Activated T-cell treated with anti-CD3 and anti-CD28 coated beads, Interleukin-2, amount 50 U/mL, for 72 hours (primary cell): ENCODE data around the gene EFL1. TPM values are rescaled to one million over a fixed set of nuclear protein-coding genes. Genes with fewer than 3 reads are reported as not detected.
"Not testable (repeated sequence)": the region's sequence is repeated elsewhere in the genome, so short reads cannot be mapped to it uniquely, and the experiment has no call there.

Source experiments
- ATAC-seq, 2 donors: fragments of 150-1000 bp; cut with Tn5 transposase; replicated peaks in 1 of 2; 2 replicates each; pipeline ENCODE4 v1.10.0; 2021; ENCODE audit warnings: moderate library complexity in 2 of 2, mild to moderate bottlenecking in 1 of 2
- DNase-seq, 2 donors: peaks; one replicate each; pipeline ENCODE4 v3.0.0; 2021 to 2022; ENCODE audit warnings: mixed read lengths in 1 of 2
- H3K27ac Mint-ChIP-seq: one replicate; pipeline ENCODE4 v1.8.0; 2022; ENCODE audit warnings: mild to moderate bottlenecking, moderate library complexity, mixed read lengths
- H3K27me3 Mint-ChIP-seq: one replicate; pipeline ENCODE4 v1.8.0; 2022; ENCODE audit warnings: low read depth, mixed read lengths
- H3K36me3 Mint-ChIP-seq, 2 donors: one replicate each; pipeline ENCODE4 v1.8.0; 2022; ENCODE audit warnings: mixed read lengths in 2 of 2, mild to moderate bottlenecking in 1 of 2; ENCODE audit not compliant: insufficient read depth in 2 of 2
- H3K4me1 Mint-ChIP-seq: one replicate; pipeline ENCODE4 v1.8.0; 2022; ENCODE audit warnings: low read depth, mixed read lengths
- H3K4me3 Mint-ChIP-seq, 2 donors: one replicate each; pipeline ENCODE4 v1.8.0; 2022; ENCODE audit warnings: mild to moderate bottlenecking in 2 of 2, mixed read lengths in 2 of 2, moderate library complexity in 2 of 2
- H3K9me3 Mint-ChIP-seq, 2 donors: one replicate each; pipeline ENCODE4 v1.8.0; 2022; ENCODE audit warnings: mixed read lengths in 2 of 2
- total RNA-seq, 2 donors: library from RNA; stranded (reverse); gene quantifications; one replicate each; pipeline ENCODE4 v1.2.3, GENCODE V29; 2022

The EFL1 gene
- total RNA-seq, 2 donors from 2014 or later = 26.7 to 26.9 TPM

DNA sequence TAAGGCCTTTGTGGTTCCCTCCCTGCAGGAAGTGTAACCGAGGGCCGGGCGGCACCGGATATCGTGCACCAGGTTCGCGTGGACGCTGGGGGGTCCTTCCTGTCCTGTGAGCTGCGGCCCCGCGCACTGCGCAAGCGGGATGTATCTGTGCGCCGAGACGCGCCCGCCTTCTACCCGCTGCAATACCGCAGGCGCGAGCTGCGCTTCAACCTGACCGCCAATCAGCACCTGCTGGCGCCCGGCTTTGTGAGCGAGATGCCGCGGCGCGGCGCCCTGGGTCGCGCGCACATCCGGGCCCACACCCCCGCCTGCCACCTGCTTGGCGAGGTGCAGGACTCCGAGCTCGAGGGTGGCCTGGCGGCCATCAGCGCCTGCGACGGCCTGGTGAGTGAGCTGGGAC is 36.0 kb upstream of the EFL1 start:
- peak; percentile 89 to 91 for ATAC-seq

GRCh38 chr15:82298032-82298431 is 35.5 kb upstream of the EFL1 start:
- Mint-ChIP-seq H3K4me1 (no peaks in the 10 kb centered on the region), H3K27ac (no peak overlapping the region), H3K4me3 (peak overlapping the region; percentile 33 to 58), H3K36me3 (no peaks in the 10 kb centered on the region), H3K9me3 (no peaks in the 10 kb centered on the region), H3K27me3 (no peaks in the 10 kb centered on the region)
- ATAC-seq (no peak), DNase-seq (no peak)

More for the DNA sequence above, 36.0 kb upstream of the EFL1 start:
- no peaks in the 10 kb centered on the region for H3K9me3 Mint-ChIP-seq
- peak; percentile 57 to 71 for DNase-seq
- peak overlapping the region in 1 of 2 donors; percentile 58 for H3K4me3 Mint-ChIP-seq
- H3K27me3 Mint-ChIP-seq = no peaks in the 10 kb centered on the region
- no peaks in the 10 kb centered on the region for H3K4me1 Mint-ChIP-seq
- H3K27ac Mint-ChIP-seq = no peak overlapping the region
- H3K36me3 Mint-ChIP-seq = no peaks in the 10 kb centered on the region

DNA sequence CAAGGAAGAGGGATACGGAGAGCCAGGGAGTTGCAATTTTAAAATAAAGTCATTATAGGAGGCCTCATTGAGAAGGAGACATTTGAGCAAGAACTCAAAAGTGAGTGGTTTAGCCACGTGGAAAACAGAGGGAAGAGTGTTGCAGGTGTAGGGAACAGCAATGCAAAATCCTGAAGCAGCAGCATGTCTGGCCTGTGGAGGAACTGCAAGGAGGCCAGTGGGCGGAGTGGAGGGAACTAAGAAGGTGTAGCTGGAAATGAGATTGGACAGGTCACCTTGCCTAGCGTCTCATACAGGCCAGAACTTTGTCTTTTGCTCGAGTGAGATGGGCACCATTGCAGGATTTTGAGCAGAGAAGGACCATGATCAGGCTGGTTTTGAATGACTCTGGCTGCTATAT is 35.0 kb upstream of the EFL1 start:
- Mint-ChIP-seq H3K27me3 (no peaks in the 10 kb centered on the region), H3K9me3 (no peaks in the 10 kb centered on the region), H3K4me1 (no peaks in the 10 kb centered on the region), H3K4me3 (no peak overlapping the region), H3K36me3 (no peaks in the 10 kb centered on the region), H3K27ac (no peak overlapping the region)
- no peak for ATAC-seq
- DNase-seq = no peak

- Mint-ChIP-seq H3K27me3 (no peaks in the 10 kb centered on the region), H3K4me3 (no peak overlapping the region), H3K36me3 (no peaks in the 10 kb centered on the region), H3K9me3 (peaks cover 0 to 1% of the 10 kb centered on the region in 2 donors), H3K27ac (no peak overlapping the region), H3K4me1 (no peaks in the 10 kb centered on the region)
- ATAC-seq = no peak
- DNase-seq = no peak
Measured at GRCh38 chr15:82294061-82294690, 31.6 kb upstream of the EFL1 start.

- ATAC-seq (no peak), DNase-seq (no peak)
- no peak overlapping the region for H3K27ac Mint-ChIP-seq
- peaks cover 4% of the 10 kb centered on the region for H3K4me1 Mint-ChIP-seq
- H3K9me3 Mint-ChIP-seq = peaks cover 4 to 5% of the 10 kb centered on the region in 2 donors
- no peaks in the 10 kb centered on the region for H3K27me3 Mint-ChIP-seq
- H3K36me3 Mint-ChIP-seq = peaks cover 2 to 6% of the 10 kb centered on the region in 2 donors
- no peak overlapping the region for H3K4me3 Mint-ChIP-seq
Measured at GRCh38 chr15:82292271-82292670, 29.7 kb upstream of the EFL1 start.

GRCh38 chr15:82288202-82288601 is 25.7 kb upstream of the EFL1 start:
- ATAC-seq, H3K36me3 Mint-ChIP-seq, H3K9me3 Mint-ChIP-seq, H3K27ac Mint-ChIP-seq, DNase-seq, H3K27me3 Mint-ChIP-seq, H3K4me3 Mint-ChIP-seq: not testable (repeated sequence)
- peaks cover 33% of the 10 kb centered on the region for H3K4me1 Mint-ChIP-seq

DNA sequence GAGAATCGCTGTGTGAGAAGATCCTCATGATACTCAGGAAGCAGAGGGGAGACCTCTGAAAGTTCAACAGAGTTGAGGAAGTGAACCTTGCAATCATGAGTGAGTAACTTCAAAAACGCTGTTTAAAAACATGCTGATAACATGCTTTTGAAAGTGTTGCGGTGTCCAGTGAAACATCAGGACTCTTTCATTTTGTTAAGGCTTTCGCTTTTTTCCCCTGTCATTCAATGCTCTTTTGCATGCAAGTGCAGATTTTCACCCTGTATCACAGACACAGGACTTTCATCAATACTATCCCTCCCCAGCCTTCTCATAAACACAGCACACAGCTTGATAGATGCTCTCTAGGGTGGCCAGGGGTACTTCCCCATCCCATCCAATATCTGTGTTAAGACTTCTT is 23.9 kb upstream of the EFL1 start:
- peak overlapping the region; percentile 84 for H3K27ac Mint-ChIP-seq

GRCh38 chr15:82284381-82284780 is 21.8 kb upstream of the EFL1 start:
- not testable (repeated sequence) for H3K27ac Mint-ChIP-seq, H3K4me3 Mint-ChIP-seq, DNase-seq, H3K27me3 Mint-ChIP-seq, ATAC-seq, H3K36me3 Mint-ChIP-seq, H3K9me3 Mint-ChIP-seq
- peaks cover 33% of the 10 kb centered on the region for H3K4me1 Mint-ChIP-seq

More for the DNA sequence above, 23.9 kb upstream of the EFL1 start:
- H3K4me1 Mint-ChIP-seq = peaks cover 33% of the 10 kb centered on the region
- not testable (repeated sequence) for H3K27me3 Mint-ChIP-seq, H3K9me3 Mint-ChIP-seq, H3K36me3 Mint-ChIP-seq
- H3K4me3 Mint-ChIP-seq = peak overlapping the region; percentile 62 to 69
- ATAC-seq (peak; percentile 90 to 93), DNase-seq (peak in 1 of 2 donors; percentile 25)

DNA sequence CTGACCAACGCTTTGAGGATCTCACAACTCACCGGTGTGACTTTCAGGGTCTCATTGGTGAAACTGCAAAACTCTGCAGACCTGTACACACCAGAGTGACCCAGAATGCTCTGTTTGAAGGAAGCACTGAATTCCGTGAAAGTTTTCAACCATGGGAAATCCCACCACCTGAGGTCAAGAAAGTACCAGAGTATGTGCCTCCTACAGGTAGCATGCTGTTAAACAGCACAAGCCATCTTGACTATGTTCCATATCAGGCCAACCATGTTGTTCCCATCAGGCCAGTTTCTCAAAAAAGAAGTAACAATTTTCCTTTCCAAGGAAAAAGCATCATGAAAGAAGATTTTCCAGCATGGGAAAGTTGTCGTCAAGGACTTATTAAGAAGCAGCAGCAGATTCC is 19.9 kb upstream of the EFL1 start:
- H3K27me3 Mint-ChIP-seq, DNase-seq, H3K4me3 Mint-ChIP-seq, H3K27ac Mint-ChIP-seq, H3K36me3 Mint-ChIP-seq, H3K9me3 Mint-ChIP-seq, ATAC-seq: not testable (repeated sequence)
- H3K4me1 Mint-ChIP-seq = peaks cover 29% of the 10 kb centered on the region

- not testable (repeated sequence) for DNase-seq, H3K36me3 Mint-ChIP-seq, H3K4me3 Mint-ChIP-seq, H3K9me3 Mint-ChIP-seq, ATAC-seq, H3K27ac Mint-ChIP-seq, H3K27me3 Mint-ChIP-seq
- peaks cover 18% of the 10 kb centered on the region for H3K4me1 Mint-ChIP-seq
Measured at GRCh38 chr15:82281276-82281675, 18.7 kb upstream of the EFL1 start.

- Mint-ChIP-seq H3K27ac (no peak overlapping the region), H3K9me3 (peaks cover 0 to 5% of the 10 kb centered on the region in 2 donors), H3K4me3 (no peak overlapping the region), H3K36me3 (peaks cover 4 to 6% of the 10 kb centered on the region in 2 donors), H3K4me1 (no peaks in the 10 kb centered on the region), H3K27me3 (peaks cover 15% of the 10 kb centered on the region)
- DNase-seq = no peak
- no peak for ATAC-seq
Measured at GRCh38 chr15:82275410-82275809, 12.9 kb upstream of the EFL1 start.

- DNase-seq = no peak
- peaks cover 0 to 5% of the 10 kb centered on the region in 2 donors for H3K9me3 Mint-ChIP-seq
- no peak overlapping the region for H3K4me3 Mint-ChIP-seq
- no peak for ATAC-seq
- H3K36me3 Mint-ChIP-seq = peaks cover 4 to 6% of the 10 kb centered on the region in 2 donors
- H3K27me3 Mint-ChIP-seq = peaks cover 15% of the 10 kb centered on the region
- H3K4me1 Mint-ChIP-seq = no peaks in the 10 kb centered on the region
- no peak overlapping the region for H3K27ac Mint-ChIP-seq
Measured at GRCh38 chr15:82272154-82272553, 9.6 kb upstream of the EFL1 start.

DNA sequence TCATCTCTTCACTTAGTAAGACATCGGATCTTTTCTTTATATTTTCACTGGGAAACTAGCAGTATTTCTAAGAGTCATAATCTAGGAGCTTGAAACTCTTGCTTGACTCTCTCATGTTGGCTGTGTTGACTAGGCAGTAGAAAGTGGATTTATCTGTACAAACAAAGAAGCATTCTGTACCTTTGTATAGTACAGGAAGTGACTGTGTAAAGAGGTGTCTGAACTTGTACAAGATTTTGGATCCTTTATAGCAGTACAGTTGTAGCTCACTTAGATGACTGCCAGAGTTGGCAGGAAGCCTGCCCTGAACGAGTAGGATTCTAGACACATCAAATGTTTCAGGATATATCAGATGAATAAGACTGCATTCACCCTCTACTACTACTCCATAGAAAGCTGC is 5.9 kb upstream of the EFL1 start:
- ATAC-seq, H3K36me3 Mint-ChIP-seq, H3K4me3 Mint-ChIP-seq, H3K4me1 Mint-ChIP-seq, H3K27me3 Mint-ChIP-seq, H3K9me3 Mint-ChIP-seq, H3K27ac Mint-ChIP-seq, DNase-seq: not testable (repeated sequence)

GRCh38 chr15:82267137-82267536 is 4.6 kb upstream of the EFL1 start:
- H3K9me3 Mint-ChIP-seq, DNase-seq, H3K27me3 Mint-ChIP-seq, ATAC-seq, H3K36me3 Mint-ChIP-seq, H3K4me3 Mint-ChIP-seq, H3K4me1 Mint-ChIP-seq, H3K27ac Mint-ChIP-seq: not testable (repeated sequence)
